Nephron (organoid): ENCODE results near the gene CNOT4.
"Not testable (repeated sequence)": the region's sequence is repeated elsewhere in the genome, so short reads cannot be mapped to it uniquely, and the experiment has no call there.

Experiments
- H3K27ac Mint-ChIP-seq, 3 experiments: 2 replicates each; pipeline ENCODE4 v1.8.0; 2020; ENCODE audit warnings: mixed read lengths in 3 of 3, mild to moderate bottlenecking in 2 of 3, moderate library complexity in 1 of 3
- H3K27me3 Mint-ChIP-seq: 2 replicates; pipeline ENCODE4 v1.8.0; 2021; ENCODE audit warnings: low read depth, mild to moderate bottlenecking, moderate library complexity, mixed read lengths
- H3K36me3 Mint-ChIP-seq: 2 replicates; pipeline ENCODE4 v1.8.0; 2020; ENCODE audit warnings: low read depth, mixed read lengths
- H3K4me1 Mint-ChIP-seq: 2 replicates; pipeline ENCODE4 v1.8.0; 2020; ENCODE audit warnings: mixed read lengths
- H3K4me3 Mint-ChIP-seq, 3 experiments: 2 replicates each; pipeline ENCODE4 v1.8.0; 2020; ENCODE audit warnings: mild to moderate bottlenecking in 3 of 3, mixed read lengths in 3 of 3, moderate library complexity in 2 of 3
- H3K9me3 Mint-ChIP-seq: 2 replicates; pipeline ENCODE4 v1.8.0; 2020; ENCODE audit warnings: mixed read lengths
- TF ChIP-seq, protein P1 (sequence below), 3 experiments: fragments of 200-600 bp; sonication (generic); IDR thresholded peaks; one replicate each; pipeline ENCODE4 v1.5.0; 2021; ENCODE audit warnings: antibody characterized with exemption in 3 of 3; ENCODE audit not compliant: unreplicated experiment in 3 of 3

The CNOT4 gene

DNA sequence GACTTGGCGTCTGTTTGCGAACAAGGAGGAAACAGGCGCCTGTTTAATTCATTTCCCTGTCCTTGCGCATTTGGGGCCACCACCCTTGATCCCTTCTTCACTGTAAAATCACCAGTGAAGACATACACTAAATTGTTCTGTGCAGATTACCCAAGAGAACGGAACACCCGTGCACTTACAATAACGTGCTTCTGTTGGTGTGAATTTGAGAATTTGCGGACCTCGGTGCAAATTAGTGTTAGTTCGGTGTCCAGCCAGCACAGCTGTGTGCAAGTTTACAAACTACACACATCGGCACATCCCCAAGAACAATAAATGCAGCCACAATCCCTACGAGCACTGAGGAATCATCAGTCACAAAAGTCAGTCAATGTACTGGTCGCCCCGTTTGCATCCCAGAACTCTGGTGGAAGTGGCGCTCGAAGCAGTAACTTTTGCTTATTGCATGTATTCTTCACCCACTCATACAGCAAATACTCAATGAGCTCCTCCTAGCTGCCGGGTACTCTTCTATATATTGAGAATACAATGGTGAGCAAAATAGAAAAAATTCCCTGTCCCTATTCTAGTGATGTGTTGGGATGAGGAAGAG, 786 bp upstream of the CNOT4 start:
- Mint-ChIP-seq H3K27me3 (no peaks in the 10 kb centered on the region), H3K36me3 (no peaks in the 10 kb centered on the region), H3K4me3 (no peak overlapping the region), H3K9me3 (no peaks in the 10 kb centered on the region), H3K27ac (no peak overlapping the region), H3K4me1 (peaks cover 14% of the 10 kb centered on the region)
- TF ChIP-seq, protein P1, sequence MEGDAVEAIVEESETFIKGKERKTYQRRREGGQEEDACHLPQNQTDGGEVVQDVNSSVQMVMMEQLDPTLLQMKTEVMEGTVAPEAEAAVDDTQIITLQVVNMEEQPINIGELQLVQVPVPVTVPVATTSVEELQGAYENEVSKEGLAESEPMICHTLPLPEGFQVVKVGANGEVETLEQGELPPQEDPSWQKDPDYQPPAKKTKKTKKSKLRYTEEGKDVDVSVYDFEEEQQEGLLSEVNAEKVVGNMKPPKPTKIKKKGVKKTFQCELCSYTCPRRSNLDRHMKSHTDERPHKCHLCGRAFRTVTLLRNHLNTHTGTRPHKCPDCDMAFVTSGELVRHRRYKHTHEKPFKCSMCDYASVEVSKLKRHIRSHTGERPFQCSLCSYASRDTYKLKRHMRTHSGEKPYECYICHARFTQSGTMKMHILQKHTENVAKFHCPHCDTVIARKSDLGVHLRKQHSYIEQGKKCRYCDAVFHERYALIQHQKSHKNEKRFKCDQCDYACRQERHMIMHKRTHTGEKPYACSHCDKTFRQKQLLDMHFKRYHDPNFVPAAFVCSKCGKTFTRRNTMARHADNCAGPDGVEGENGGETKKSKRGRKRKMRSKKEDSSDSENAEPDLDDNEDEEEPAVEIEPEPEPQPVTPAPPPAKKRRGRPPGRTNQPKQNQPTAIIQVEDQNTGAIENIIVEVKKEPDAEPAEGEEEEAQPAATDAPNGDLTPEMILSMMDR (IDR thresholded peaks at IDR 0.05; ENCODE audit: unreplicated experiment in 3 of 3), result no peak

DNA sequence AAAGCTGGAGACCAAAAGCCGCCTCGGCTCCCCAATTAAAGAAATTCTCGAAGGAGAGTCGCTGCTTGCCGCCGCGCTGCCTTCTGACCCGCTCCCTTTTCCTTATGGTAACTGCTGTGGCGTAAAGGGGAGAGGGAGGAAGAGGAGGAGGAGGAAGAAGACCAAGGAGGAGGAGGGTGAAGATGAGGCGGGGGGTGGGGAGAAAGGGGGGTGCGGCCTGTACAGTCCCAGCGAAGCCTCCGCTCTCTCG, 388 bp downstream of the CNOT4 start:
- TF ChIP-seq, protein P1 (IDR thresholded peaks at IDR 0.05; ENCODE audit: unreplicated experiment in 3 of 3), result no peak
- peaks cover 14% of the 10 kb centered on the region for H3K4me1 Mint-ChIP-seq
- H3K4me3 Mint-ChIP-seq, result no peak overlapping the region
- no peaks in the 10 kb centered on the region for H3K27me3 Mint-ChIP-seq
- H3K9me3 Mint-ChIP-seq, result no peaks in the 10 kb centered on the region
- H3K27ac Mint-ChIP-seq, result no peak overlapping the region
- peaks cover 3% of the 10 kb centered on the region for H3K36me3 Mint-ChIP-seq

DNA sequence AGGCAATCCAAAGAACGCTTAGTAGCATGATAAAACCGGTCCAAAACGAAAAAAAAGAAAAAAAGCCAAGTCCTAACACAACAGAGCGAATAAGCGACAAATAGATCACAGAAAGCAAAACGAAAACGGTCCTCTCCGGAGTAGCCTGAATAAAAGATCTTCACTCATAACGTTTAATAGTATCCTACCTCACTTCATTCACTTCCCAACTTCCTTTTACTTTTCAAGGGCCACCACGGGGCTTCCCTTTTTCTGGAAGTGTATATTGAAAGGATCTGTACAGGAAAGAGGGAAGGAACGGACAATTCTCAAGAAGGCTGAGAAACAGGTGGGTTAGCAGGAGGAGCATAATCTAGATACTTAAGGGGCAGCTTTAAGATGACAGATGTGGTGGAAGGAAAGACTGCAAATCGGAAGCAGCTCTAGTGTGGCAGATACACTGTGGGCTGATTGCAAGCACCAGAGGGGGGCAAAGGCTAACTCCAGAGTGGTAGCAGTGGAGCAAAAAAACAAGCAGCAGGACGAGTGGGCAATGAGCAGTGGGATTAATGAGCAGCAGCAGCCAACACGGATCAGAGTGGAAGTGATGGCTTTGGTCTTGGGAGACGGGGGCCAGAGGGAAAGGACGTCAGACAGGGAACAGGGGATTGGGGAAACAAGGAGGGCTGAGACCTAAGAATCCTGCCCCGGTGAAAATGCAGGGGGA, 866 bp downstream of the CNOT4 start:
- Mint-ChIP-seq H3K27ac (no peak overlapping the region), H3K4me1 (peaks cover 14% of the 10 kb centered on the region), H3K36me3 (peaks cover 3% of the 10 kb centered on the region), H3K4me3 (no peak overlapping the region), H3K27me3 (no peaks in the 10 kb centered on the region), H3K9me3 (no peaks in the 10 kb centered on the region)
- TF ChIP-seq, protein P1 (IDR thresholded peaks at IDR 0.05; ENCODE audit: unreplicated experiment in 3 of 3), result no peak

DNA sequence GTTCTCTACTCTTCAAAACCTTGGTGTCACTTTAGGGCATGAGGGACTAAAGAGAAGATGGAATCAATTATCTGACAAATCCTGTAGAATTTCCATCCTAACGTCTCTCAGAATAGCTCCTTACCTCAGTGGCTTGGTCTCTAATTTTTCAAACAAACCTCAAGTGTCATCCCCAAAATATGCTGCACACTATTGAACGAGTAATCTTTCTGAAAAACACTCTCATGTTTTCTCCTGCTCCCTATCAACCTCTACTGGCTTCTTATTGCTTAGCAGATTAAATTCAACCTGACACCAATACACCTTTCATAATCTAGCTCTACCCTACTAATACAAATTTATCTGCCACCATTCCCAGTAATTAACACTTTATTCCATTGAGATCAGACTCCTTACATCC, 8.5 kb downstream of the CNOT4 start:
- Mint-ChIP-seq H3K36me3 (peaks cover 7% of the 10 kb centered on the region), H3K9me3 (no peaks in the 10 kb centered on the region), H3K27me3 (no peaks in the 10 kb centered on the region), H3K4me3 (no peak overlapping the region), H3K27ac (no peak overlapping the region), H3K4me1 (no peaks in the 10 kb centered on the region)
- TF ChIP-seq, protein P1 (IDR thresholded peaks at IDR 0.05; ENCODE audit: unreplicated experiment in 3 of 3), result no peak

DNA sequence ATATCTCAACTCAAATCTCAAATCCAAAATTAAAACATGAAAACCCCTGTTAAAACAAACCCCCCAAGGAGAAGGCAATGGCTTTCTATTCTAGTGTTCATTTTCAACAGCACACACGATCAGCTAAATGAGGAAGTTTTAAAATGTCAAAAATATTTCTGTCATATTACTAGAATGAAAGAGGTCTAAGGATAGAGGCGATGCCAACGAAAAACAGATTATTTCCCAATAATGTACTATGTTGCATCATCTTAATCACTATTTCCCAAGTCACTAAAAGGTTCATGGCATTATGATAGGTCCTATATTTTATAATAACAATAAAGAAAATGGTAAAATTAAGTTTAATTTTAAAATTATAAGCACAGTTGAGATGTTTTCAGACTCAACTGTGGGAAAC, 10.1 kb downstream of the CNOT4 start:
- Mint-ChIP-seq H3K4me3 (no peak overlapping the region), H3K27me3 (no peaks in the 10 kb centered on the region), H3K27ac (no peak overlapping the region), H3K9me3 (no peaks in the 10 kb centered on the region), H3K36me3 (peaks cover 5% of the 10 kb centered on the region), H3K4me1 (no peaks in the 10 kb centered on the region)
- TF ChIP-seq, protein P1 (IDR thresholded peaks at IDR 0.05; ENCODE audit: unreplicated experiment in 3 of 3), result no peak

DNA sequence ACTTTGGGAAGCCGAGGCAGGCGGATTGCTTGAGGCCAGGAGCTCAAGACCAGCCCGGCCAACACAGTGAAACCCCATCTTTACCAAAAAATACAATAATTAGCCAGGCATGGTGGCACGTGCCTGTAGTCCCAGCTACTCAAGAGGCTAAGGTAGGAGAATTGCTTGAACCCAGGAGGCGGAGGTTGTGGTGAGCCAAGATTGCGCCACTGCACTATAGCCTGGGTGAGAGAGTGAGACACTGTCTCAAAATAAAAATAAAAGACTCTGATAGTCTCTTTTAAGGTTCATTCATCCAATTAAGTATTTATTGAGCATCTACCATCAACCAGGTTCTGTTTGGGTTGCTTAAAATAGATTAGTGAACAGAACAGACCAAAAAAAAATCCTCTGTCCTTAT, 12.7 kb downstream of the CNOT4 start:
- H3K27me3 Mint-ChIP-seq, H3K9me3 Mint-ChIP-seq, H3K4me3 Mint-ChIP-seq, H3K4me1 Mint-ChIP-seq, H3K27ac Mint-ChIP-seq, H3K36me3 Mint-ChIP-seq: not testable (repeated sequence)
